HL-60/S4 treated with phorbol 12-myristate 13-acetate at 8.2 ng/mL for 4 days and 3 days (cell line): Measurements from ENCODE around the gene VASP.

Source experiments
- in situ Hi-C: fragments of 300-500 bp; cut with MboI; formaldehyde crosslinking; loops from 2 replicates; pipeline ENCODE4 v1.15.0; 2022; ENCODE audit warnings: low sequenced_read_pairs

The VASP gene

DNA sequence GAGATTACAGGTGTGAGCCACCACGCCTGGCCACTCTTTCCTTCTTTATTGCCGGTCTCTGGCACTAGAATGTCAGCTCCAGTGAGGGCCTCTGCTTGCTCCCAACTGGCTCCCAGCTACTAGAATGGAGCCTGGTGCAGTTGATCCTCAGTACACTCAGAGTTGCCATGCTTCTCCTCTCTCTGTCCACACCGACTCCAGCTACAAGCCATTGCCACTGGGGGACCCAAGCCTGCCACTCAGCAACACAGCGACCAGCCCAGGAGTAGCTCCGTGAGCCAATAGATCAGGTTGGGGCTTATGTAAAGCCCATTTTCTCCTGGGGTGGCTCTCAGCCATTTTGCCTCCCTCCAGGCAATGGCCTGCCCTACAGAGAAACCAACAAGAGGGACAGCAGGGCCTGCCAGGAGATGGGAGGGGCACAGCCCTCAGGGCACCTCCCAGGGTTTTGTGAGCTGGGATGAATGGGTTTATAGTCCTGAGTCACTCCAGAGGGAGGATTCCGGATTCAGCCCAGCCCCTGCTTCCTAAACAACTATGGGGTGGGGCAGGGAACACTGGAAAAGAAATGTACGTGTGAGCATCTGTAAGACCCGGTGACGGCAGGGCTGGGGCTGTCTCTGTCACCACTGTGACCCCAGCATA is 40.8 kb downstream of the VASP start:
- in situ Hi-C loops, result no loop called here

DNA sequence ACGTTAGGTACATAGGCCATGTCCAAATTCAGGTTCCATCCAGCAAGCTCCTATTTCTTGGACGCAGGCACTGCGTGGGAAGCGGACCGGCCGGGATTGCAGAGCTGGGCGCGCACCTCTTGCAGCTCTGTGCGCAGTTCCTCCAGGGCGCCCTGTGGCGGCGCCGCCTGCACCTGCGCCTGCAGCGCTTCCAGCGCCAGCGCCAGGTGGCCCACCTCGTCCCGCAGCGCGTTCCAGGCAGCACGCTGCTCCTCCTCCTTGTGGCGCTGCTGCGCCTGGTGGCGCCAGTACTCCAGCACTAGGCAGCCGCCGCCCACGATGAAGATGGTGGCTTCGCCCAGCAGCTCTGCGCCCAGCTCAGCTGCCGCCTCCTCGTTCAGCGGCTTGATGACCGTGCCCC is 46.2 kb downstream of the VASP start:
- in situ Hi-C loops, result no loop called here

DNA sequence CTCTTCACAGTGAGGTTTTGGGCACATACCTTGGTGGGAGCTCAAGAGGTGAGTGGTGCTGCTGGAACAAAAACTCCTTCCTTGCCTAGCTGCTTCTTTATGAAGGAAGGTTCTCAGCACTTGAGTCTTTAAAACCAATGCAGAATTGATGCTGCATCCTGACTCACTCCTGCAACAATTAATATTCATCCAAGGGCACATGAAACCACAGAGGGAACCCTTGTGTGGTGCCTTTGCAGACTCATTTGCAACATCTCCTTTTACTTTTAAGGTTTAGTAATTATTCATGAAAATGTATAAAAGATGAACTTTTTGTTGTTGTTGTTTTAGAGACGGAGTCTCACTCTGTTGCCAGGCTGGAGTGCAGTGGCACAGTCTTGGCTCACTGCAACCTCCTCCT is 47.2 kb downstream of the VASP start:
- in situ Hi-C loops, result no loop called here

DNA sequence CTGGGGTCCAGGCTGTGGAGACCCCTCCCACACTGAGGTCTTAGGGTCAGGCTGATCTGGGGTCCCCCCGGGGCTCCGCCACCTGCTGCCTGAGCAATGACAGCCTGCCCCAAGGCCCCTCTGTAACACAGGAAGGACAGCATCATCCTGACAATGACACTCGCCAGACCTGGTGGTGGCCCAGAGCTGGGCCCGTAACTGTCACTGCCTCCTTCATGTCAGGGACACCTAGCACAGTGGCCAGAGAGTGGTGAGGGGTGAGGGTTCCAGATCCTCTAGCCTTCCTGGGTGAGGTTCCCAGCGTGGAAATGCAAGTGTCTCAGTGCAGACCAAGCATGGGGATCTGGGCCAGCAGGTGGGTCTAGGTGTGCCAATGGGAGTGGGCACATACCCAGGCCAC is 49.6 kb downstream of the VASP start:
- in situ Hi-C loops, result no loop called here

DNA sequence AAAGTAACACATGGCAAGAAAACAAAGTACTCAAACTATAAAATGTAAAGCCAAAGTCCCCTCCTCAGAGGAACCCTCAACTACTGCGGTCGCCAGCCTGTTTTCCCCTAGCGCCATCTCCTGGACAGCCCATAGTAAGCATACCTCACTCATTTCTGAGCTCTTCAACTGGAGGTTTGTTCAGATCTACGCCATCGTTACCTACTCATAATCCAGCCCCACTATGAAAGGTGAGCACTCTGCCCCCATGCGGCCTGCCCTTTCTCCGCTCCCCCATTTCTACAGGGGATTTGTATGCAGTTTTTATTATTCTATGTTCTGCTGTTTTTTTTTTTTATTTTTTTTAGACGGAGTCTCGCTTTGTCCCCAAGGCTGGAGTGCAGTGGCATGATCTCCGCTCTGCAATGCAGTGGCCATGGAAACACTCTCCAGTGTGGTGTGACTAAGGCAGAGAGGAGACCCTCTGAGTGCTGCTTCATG is 51.2 kb downstream of the VASP start:
- in situ Hi-C loops, result no loop called here

DNA sequence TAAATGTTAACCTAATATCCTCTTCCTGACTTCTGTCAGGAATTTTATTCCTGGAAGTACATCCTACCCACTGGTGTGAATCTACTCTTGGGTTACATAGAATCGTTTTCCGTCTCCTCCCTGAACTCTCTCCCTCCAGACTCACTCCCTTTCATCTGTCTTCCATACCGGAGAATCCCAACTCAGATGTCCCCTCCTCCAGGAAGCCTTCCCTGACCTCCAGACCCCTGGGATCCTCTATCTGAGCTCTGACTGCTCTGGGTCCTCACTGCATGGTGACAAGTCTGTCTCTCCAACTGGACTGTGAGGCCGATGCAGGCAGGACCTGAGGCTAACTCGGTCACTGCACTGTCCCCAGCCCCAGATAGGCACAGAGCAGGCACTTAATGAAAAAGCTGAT is 52.8 kb downstream of the VASP start:
- in situ Hi-C loops, result no loop called here

DNA sequence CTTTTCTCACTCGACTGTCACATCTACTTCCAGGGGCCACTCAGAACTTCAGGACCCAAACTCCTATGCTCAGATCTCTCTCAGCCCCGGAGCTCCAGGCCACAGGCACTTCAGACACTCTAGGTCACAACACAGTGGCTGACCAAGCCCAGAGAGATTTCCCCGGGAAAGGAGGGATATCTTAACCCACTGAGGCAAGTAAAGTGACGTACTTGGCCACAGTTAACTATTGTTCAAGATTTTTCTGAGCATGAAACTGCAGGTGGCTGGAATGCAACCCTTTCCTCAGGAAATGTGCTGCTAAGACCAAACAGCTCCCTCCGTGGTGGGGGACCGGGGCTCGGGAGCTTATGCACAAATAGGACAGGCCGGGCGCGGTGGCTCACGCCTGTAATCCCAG is 53.4 kb downstream of the VASP start:
- in situ Hi-C loops, result no loop called here

DNA sequence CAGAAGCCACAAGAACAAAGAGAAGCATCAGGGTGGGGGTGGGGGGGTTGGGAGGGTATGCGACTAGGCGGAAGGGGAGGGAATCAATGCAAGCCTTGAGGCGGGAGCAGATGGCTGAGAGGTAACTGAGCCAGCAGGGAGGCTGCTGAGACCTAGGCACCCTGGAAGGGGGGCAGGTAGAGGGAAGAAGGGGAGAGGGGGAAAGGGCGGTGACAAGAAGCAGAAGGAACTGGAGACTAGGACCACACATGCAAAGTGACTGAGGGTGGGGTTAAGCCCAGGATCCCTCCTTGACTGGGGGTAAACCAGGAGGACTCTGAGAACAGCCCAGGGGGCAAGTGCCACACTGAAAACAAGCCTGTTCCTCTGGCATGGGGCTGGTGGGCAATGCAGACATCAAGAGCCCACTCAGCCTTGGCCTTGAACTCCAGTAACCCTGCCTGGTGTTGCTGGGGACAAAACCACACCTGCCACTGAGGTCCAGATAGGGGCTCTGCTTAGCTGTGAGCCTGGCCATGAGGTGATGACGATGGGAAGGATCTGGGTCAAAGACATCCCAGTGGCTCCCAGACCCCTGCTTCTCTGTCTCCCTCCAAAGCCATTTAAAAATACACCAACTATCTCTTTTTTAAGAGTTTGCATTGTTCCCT is 57.0 kb downstream of the VASP start:
- in situ Hi-C loops, result no loop called here

DNA sequence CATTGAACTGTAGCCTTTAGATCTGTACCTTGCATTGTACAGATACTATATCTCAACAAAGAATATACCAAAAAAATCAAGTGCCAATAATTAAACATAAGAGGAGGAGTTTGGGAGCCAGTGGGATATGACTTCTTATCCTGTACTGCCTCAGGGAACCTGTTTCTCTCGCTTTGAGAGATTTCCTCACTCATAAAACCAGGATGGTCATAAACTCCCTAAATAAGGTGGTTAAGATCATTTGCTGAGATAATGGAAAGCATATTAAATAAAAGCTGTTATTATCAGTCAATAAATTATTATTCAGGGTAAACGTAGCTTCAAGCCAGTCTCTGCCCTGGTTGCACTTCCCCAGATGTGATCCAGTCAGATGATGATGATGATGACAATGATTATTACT is 60.3 kb downstream of the VASP start:
- in situ Hi-C loops, result no loop called here

DNA sequence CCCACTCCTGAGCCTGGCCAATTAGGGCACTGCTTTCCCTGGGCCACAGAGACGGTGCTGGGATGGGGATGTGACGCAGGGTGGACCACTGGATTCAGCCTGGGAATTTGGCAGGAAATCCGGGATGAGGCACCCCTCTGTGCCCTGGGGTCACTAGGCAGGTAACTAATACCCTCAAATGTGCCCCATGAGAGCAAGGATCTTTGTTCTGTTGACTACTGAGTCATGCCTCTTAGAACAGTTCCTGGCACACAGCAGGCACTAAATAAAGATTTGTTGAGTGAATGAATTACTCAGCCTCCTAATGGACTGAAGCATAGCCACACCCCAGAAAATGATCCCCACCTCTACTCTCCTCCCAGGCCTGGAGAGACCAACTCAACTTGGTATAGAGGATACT is 61.5 kb downstream of the VASP start:
- in situ Hi-C loops, result no loop called here

DNA sequence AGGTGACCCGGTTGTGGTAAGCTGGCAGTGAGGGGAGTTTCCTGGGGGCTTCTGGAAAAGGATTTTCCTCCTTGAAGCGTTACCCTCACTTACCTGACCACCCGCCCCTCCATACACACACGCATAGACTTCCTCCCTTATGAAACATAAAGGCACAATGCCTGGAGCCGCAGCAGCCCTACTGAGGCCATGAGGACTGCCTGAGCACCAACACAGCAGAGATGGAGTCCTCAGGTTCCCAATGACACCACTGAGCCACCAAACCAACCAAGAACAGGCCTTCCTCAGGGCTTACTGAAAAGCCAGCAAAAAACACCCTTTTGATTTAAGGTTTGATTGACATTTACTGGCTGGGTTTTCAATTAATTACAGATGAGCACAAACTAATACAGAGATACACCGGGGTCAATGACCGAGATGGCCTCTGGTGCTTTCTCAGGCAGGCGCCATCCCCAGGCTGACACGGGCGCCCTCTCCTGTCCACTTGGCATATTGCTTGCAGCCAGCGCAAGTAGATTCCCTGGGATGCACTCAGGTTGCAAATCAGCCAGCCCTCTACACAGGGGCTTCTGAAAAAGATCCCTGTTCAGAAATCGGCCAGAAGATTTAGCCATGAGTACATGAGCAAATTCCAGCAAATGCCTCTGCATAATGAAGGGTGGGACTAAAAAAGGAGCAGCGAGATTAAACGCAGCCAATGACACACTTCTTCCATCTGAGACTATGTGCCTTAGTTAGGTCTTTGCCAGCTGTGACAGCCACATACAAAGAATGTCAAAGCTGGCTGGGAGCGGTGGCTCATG is 62.5 kb downstream of the VASP start:
- in situ Hi-C loops, result no loop called here

DNA sequence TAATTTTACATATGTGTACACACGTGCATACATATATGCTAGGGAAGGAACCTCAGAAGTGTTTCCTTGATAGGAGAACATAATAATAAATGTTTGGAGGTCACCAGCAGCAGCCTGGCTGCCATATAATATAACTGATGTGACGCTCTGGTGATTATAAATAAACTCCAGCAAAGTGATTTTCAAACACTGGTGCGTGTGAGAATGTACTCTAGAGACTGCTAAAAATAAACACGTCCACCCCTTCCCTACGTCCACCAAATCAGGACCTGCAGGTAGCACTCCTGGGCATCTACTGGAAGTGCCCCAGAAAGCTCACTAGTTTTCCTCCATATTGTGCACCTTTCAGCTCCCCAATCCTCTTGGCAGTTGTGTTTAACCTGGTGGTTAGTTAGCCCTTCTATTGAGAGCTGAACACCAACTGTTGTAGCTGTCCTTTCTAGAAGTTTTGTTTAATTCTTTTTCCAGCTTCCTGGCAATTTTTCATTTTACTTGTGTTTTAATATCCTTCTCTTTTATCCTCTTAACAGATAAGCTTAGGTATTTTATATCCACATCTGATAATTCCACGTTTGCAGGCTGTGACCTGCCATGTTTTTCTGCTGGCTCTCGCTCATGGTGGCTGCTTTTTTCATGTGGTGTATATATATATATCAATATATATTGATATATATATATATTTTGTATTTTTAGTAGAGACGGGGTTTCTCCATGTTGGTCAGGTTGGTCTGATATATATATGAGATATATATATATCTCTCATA is 64.4 kb downstream of the VASP start:
- in situ Hi-C loops, result no loop called here

DNA sequence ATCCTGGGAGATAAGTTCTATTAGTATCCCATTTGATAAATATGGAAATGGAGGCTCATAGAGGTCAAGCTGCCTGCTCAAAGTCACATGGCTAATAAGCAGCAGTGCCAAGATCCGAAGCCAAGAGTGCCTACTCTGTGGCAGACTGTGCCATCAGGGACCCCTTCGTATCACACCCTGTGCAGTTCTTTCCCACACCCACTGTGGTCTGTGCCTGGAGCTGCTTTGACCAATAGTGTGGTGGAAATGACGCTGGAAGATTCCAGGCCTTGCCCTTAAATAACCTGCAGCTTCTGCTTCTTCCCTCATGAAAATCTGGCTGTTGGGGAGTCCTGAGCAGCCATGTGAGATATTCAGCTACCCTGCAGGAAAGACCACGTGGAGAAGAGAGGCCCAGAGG is 67.2 kb downstream of the VASP start:
- in situ Hi-C loops, result no loop called here

DNA sequence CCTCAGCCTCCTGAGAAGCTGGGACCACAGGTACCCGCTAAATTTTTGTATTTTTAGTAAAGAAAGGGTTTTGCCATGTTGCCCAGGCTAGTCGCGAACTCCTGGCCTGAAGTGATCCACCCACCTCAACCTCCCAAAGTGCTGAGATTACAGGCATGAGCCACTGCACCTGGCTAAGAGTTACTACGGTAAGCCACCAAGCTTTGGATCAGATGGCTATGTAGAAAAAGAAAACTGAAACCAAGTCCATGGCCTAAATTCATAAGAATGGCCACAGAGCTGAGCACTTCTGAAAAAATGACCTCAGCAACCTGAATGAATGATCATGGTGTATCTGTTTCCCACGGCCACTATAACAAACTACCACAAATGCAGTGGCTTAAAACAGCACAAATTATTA is 67.9 kb downstream of the VASP start:
- in situ Hi-C loops, result no loop called here
